Activated effector memory CD4-positive, alpha-beta T cell treated with Interleukin-2 at 50 U/mL for 16 hours (primary cell): ENCODE data around the gene PITRM1.
"Not testable (repeated sequence)": the region's sequence is repeated elsewhere in the genome, so short reads cannot be mapped to it uniquely, and the experiment has no call there.

Experiments
- DNase-seq: peaks from one replicate; pipeline ENCODE4 v3.0.0-alpha.2; 2020

PITRM1 gene

GRCh38 chr10:3196958-3197347 lies 24.4 kb upstream of the PITRM1 start:
- DNase-seq: no peak

GRCh38 chr10:3196482-3196881 lies 23.9 kb upstream of the PITRM1 start:
- DNase-seq: no peak

- DNase-seq: no peak
Measured at GRCh38 chr10:3195726-3196125, 23.1 kb upstream of the PITRM1 start.

- no peak for DNase-seq
Measured at GRCh38 chr10:3195286-3195685, 22.7 kb upstream of the PITRM1 start.

- DNase-seq: no peak
Measured at GRCh38 chr10:3194871-3195270, 22.3 kb upstream of the PITRM1 start.

- DNase-seq: no peak
Measured at GRCh38 chr10:3193751-3194150, 21.2 kb upstream of the PITRM1 start.

- peak; percentile 25 for DNase-seq
Measured at GRCh38 chr10:3192856-3193635, 20.5 kb upstream of the PITRM1 start.

GRCh38 chr10:3190817-3191216 lies 18.2 kb upstream of the PITRM1 start:
- no peak for DNase-seq

GRCh38 chr10:3187229-3187628 lies 14.6 kb upstream of the PITRM1 start:
- DNase-seq: not testable (repeated sequence)

GRCh38 chr10:3186368-3186767 lies 13.8 kb upstream of the PITRM1 start:
- DNase-seq: peak; percentile 16

GRCh38 chr10:3185386-3185785 lies 12.8 kb upstream of the PITRM1 start:
- DNase-seq: no peak

GRCh38 chr10:3180355-3181025 lies 7.9 kb upstream of the PITRM1 start:
- no peak for DNase-seq

GRCh38 chr10:3179174-3179573 lies 6.6 kb upstream of the PITRM1 start:
- DNase-seq: no peak

- DNase-seq: no peak
Measured at GRCh38 chr10:3178042-3178441, 5.5 kb upstream of the PITRM1 start.

GRCh38 chr10:3173171-3173878 lies 743 bp upstream of the PITRM1 start:
- no peak for DNase-seq

GRCh38 chr10:3172081-3172445 lies 519 bp downstream of the PITRM1 start:
- DNase-seq: no peak

- DNase-seq: not testable (repeated sequence)
Measured at GRCh38 chr10:3171488-3171887, 1.1 kb downstream of the PITRM1 start.

- no peak for DNase-seq
Measured at GRCh38 chr10:3169673-3170072, 2.9 kb downstream of the PITRM1 start.

- DNase-seq: no peak
Measured at GRCh38 chr10:3169271-3169670, 3.3 kb downstream of the PITRM1 start.

GRCh38 chr10:3167611-3168330 lies 4.8 kb downstream of the PITRM1 start:
- no peak for DNase-seq

- DNase-seq: no peak
Measured at GRCh38 chr10:3166496-3167290, 5.9 kb downstream of the PITRM1 start.

- DNase-seq: no peak
Measured at GRCh38 chr10:3165196-3165595, 7.4 kb downstream of the PITRM1 start.
